ENCODE measurements around the gene LGI1.

- TF ChIP-seq CTCF (IDR thresholded peaks at IDR 0.05) (no peak), REST (IDR thresholded peaks at IDR 0.05; ENCODE audit: insufficient read depth in 1 of 2, low read depth in 2 of 2, low read length in 1 of 2) (no peak), SIN3A (IDR thresholded peaks at IDR 0.05; ENCODE audit: borderline replicate concordance, insufficient read depth, low read depth, low read length) (no peak), POLR2AphosphoS5 (IDR thresholded peaks at IDR 0.05; ENCODE audit: low read depth, low read length) (no peak), TCF7L2 (IDR thresholded peaks at IDR 0.05; ENCODE audit: low read depth, low read length) (no peak)
Observed at GRCh38 chr10:93712593-93712992, 45.1 kb upstream of the LGI1 start.

All from Panc1 (cell line).